ENCODE results near the gene EHD1.
"Not testable (repeated sequence)": the region's sequence is repeated elsewhere in the genome, so short reads cannot be mapped to it uniquely, and the experiment has no call there.

The EHD1 gene

DNA sequence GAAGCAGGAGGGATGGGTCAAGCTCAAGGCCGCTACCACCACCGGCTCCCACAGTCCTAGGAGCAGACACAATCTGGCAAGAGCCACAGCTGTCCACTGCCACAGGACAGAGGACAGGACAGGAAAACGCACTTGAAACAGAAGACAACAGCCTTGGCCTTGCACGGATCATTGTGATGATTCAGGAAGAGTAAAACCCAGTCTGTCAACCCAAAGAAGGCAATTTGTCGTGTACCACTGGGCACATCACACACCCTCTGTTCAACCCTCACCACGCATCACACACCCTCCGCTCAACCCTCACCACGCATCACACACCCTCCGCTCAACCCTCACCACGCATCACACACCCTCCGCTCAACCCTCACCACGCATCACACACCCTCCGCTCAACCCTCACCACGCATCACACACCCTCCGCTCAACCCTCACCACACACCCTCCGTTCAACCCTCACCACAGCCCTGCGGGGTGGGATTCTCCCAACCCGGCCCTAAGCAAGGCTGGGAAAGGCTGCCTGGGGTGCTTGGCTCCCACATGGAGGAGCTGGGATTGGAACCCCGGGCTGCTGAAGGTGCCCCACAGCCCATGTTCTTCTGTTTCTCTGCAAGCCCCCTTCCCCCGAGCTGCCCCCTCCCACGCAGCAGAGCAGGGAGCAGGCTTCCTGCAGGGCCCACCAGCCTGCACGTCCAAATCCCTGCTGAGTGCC, 22.7 kb downstream of the EHD1 start:
- no peak for DNase-seq

DNA sequence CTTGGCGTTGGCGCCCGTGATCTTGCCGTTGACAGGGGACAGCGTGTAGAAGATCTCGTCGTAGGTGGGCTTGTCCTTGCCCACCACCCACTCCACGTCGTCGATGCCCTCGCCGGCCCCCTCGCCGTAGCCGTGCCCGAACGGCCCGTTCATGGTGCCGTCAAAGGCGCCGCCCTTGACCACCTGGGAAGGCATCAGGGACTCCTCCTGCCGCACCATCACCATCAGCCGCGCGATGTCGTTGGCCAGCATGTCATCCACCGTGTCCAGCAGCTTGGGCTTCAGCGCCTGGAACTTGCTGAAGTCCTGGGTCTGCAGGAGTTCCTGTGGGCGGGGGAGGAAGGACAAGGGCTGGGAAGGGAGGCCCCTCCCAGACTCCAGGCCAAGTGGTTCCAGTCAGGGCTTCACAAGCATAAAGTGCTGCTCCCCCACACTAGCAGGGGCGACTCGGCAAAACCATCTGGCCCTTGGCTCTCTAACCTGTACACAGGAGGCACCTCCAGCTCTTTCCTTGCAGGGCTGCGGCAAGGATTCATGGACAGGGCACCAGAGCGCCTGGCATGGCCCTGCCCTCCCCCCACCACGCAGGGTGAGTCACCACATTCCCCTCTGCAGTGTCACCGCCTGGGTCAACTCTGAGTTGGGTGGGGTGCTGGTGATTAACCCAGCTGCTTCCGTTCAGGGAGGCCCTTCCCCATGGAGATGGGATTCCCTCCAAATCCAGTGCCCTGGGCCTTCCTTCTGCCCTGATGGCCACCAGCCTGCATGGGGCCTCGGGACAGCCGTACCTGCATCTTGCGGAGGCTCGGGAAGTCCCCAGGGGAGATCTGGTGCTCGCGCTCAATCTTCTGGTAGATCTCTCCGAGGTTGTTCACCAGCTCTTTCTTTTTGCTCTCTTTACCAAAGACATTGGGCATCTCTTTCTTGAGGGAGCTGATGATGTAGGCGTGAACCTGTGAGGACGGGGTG, 23.6 kb downstream of the EHD1 start:
- DNase-seq: peak; percentile 54 to 55

DNA sequence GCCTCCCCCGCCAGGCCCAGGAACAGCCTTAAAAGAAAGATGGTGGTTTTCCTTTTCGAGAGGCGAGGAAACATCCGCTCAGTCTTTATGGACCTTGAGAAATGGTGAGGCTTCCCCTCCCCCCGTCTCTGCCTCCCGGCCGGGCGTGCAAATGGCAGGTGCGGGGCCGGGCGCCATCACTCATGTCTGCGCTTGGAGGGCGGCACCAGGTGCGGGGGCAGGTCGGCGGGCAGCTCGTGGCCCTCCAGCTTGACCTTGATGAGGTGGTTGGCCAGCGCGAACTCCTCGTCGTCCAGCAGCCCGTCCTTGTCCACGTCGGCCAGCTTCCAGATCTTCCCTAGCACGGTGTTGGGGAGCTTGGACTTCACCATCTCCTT, 24.3 kb downstream of the EHD1 start:
- no peak for DNase-seq

DNA sequence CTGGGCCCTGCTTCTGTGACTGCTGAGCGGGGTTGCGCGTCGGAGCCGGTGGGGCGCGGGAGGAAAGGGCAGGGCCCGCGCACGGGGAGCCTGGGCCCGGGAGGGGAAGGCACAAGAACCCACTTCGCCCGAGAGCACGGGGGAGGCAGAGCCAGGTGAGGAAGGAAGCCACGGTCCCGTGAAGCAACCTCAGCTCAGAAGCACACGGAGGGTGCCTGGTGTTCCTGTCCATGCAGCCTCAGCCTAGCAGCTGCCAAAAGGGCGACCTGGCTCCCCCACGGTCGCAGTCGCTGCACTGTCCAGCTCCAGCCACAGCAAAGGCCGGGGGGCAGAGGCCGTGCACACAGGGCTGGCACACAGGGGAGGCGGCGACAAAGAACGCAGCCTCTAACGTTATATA, 24.7 kb downstream of the EHD1 start:
- DNase-seq: no peak

DNA sequence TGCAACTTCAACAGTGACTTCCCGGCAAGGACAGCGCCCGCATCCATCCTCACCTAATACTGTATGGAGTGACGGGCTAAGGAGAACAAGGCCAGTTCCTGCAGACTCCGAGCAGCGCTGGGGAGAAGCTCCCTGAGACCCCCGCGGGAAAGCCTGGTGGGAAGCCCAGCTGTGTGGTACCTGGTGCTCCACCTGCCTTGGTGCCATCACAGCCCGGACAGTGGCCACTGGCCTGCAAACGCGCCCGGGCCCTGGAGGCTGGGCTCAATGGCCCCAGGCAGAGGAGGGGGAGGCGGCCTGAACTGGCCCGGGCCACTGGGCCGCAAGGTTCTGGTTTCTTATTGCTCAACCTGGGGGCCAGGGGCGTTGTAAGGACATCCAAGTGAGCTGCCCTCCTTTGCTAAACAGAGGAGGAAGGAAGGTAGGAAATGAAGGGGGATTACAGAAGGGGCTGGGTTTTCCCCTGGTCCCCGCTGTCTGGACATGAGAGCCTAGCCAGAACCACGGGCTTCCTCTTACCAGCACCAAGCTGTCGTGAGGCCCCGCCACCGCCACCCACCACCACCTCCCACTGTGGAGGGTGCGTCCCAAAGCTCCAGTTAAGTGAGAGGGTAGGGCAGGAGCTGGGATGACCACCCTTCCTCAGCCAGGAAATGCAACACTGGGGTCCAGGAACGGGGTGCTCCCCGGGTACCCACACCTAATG, 25.5 kb downstream of the EHD1 start:
- DNase-seq: no peak

DNA sequence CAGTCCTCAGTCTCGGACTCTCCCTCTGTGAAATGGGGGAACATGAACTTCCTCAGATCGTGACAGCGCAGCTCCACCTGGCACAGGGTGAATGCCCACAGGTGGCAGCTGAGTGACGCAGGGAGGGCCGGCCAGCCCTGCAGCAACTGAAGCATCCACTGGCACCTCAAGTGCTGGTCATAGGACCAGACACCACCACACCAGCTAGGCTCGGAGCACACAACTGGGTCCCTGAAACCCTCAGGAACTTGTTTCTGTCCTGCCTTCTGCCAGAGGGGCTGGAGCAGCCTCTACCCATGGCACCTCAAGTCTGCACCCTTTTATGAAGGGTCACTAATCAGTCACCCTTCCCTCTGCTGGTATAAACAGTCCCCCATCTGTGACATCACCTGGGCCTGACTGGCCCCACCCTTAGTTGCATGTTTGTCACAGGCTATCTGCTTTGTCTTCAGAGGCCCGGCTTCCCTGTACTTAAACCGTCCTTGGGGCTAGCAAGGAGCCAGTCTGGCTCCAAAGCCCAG, 26.5 kb downstream of the EHD1 start:
- no peak for DNase-seq

DNA sequence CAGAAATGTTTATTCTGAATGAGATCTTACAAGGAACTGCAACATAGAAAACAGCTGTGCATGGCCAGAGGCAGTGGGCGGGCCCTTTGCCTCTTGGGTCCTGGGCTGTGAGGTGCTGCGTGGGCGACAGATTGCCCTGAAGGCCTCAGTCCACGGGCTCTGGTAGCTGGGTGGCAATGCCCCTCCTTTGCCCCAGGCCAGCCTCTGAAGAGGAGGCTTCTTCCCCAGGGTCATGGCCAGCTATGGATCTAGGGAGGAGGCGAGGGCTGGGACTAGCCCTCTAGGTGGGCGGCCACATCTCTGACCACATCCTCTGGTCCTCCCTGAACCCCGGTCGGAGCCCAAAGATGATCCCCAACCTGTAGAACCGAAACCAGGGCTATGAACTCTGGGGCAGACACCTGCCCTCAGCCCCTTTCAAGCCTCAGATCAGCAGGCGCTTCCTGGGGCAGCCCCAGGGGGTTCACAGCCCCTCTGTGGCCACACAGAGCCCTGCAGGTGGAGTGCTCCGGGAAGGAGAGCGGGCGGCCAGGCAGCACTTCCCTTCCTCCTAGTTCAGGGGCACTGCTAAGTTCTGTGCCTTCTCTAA, 27.3 kb downstream of the EHD1 start:
- DNase-seq: peak in 1 of 2 donors; percentile 68

DNA sequence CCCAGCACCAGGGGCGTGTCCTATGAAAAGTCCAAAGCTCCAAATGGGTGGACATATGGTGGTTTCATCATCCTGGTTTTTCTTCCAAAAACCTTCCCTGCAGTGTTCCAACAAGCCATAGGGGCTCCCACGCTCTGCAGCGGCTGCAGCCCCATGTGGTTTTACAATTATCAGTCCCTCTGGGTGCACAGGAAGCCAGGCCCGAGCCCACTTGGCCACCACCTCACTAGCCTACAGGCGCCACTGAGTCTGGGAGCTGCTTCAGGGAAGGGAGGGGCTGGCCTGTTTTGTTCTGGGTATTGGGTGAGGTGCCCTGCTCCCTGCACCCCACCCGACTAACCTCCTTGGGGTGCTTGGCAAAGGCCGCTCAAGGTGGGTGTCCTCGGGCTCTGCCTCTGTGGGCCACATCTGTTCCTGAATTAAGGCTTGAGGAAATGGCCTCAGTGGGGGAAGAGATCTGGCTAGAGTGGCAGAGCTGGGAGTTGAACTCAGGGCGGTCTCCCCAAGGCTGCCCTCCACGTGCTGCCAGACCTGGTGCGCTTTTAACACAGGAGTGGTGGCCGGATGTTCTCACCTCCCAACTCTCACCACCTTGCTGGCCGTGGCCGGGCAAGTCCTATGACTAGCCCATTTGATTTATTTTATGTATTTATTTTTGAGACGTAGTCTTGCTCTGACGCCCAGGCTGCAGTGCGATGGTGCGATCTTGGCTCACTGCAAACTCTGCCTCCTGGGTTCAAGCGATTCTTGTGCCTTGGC, 28.6 kb downstream of the EHD1 start:
- DNase-seq: no peak

DNA sequence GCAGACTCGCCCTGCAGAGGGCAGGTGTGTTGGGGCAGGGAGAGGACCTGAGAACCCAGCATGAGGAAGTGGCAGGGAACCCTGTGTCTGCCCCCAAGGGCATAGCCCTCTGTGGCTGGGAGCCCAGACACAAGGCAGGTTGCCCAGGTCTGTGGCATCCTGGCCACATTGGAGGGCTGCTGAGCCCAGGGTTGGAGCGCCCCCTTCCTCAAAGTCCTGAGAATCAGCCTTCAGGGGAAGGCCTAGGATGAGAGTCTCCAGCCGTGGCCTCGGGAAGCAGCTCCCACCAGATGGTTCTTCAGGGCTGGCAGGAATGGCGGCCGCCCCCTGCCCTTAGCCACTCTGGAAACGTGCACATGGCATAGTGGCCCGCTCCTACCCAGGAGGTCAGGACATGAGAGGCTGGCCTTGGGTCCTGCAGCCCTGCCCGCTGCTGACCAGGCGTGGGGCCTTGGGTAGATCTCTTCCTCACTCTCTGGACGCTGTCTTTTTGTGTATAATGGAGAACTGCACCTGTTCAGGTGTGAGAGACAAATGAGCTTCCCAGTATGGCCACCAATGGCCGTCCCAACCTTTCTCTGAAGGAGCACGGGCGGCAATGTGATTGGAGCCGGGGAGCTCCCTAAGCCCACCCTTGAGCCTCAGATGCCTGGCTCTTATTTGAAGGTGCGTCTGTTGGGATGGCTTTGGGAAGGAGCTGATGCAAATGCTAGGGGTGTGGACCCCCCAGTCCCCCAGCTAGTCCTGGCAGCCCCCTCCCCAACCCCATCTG, 29.4 kb downstream of the EHD1 start:
- no peak for DNase-seq

DNA sequence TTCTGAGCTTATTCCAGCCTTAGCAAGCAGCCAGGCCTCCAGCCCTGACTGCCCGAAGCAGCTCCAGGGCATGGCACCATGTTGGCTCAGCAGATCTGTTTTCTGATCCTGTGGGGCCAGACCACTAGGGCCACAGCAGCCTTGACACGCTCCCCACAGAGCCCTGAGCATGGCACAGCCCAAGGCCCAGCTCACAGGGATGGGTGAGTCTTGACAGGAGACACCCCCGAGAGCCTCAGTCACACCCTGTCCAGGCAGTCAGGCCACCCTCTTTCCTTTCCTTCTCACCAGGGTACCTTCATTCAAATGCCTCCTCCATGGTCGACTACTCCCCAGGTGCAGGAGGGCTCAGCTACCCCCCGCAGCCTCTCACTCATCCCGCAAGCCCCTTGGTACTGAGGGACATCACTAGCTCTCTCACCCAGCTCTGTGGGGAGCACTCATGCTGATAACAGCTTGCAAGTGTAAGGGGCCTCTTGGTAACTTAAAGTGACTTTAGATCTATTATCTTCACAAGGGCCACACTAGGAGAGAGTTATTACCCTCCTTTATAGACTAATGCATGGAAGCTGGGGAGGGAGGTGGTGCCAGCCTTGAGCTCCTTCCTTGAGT, 30.1 kb downstream of the EHD1 start:
- DNase-seq: no peak

DNA sequence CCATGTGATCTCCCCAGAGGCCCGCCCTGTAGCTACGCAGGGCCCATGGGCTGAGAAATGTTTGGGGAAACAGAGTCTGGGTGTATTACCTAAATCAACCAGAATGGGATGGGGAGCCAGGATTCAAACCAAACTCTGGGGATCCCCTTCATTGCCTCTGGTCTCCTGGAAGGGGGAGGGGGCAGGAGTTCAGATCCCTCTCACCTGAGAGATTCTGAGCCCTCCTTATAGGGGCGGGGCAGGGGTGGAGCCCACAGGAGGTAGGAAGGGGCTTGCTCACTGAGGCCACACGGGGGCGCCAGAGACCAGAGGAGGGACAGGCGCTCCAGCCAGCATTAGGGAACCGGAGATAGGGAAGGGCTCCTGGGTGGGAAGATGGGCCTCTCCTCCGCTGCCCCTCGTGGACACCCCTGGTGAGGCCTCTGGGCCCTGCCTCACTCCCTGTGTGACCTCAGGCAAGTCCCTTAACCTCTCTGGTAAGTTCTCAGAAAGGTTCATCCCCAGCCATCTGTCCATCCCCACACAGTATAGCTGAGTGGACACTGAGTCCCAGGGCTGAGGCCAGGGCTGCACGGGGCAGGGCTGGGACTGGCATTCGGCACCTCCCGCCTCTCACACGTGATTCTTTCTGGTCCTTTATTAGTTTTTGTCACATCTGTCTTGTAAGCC, 31.3 kb downstream of the EHD1 start:
- peak; percentile 96 to 98 for DNase-seq

DNA sequence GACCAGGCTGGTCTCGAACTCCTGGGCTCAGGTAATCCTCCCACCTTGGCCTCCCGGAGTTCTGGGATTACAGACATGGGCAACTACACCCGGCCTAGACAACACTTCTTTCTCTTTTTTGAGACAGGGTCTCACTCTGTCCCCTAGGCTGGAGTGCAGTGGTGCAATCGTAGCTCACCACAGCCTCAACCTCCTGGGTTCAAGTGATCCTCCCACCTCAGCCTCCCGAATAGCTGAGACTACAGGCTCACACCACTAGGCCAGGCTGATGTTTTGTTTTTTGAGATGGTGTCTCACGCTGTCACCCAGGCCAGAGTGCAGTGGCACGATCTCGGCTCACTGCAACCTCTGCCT, 32.7 kb downstream of the EHD1 start:
- not testable (repeated sequence) for DNase-seq

DNA sequence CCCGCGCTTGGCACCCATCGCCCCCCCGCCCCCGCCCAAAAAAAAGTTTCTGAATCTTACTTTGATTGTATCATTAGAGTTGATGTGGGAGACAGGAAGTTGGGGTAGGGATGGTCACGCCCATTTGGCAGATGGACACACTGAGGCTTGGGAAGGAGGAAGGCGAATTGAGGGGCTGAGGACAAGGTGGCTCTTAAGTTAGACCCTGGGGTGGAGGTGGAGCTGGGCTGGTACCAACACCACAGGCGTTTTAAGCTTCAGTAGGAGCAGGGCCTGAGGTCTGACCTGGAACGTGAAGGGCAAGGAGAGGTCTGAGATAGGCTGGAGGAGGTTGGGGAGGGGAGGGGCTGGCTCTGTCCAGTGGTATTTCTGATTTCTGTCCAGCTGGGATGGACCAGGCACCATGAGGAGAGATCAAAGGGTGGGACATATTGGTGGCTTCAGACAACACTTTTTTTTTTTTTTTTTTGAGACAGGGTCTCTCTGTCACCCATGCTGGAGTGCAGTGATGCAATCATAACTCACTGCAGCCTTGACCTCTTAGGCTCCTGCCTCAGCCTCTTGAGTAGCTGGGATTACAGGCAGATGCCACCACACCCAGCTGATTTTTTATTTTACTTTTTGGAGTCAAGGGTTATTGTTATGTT, 33.2 kb downstream of the EHD1 start:
- no peak for DNase-seq

DNA sequence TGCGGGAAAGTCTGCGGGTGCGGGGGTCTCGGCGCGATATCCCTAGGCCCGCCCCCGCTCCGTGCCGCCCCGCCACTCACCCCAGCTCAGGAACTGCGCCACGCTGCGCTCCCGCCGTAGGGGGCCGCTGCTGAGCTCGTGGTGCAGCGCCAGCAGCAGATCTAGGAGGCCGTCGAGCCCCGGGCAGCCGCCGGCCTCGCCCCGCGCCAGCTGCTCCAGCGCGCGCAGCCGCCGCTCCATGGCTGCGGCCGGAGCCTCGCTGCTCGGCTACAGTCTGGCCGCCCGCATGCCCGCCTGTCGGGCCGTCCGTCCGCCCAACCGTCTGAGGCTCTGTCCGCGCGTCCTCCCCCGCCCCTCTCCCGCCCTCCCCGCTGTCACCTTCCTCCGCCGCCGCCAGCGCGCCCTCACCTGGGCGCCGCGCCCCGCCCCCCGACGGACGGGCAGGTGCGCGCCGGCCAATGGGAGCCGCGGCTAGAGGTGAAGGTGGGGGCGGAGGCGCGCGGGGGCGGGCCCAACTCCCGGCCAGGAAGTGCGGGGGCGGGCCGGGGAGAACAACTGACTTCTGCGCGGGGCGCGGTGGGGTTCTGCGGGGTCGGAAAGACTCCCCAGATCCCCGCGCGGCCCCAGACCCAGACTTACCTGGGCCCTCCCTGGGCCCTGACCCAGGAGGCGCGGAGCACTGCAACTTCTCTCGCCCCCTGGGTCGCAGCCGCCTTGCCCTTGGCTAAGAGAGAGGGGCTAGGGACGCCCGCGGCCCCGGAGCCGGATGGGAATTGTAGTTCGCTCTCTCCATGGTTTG, 33.9 kb downstream of the EHD1 start, which contains the start of gene CDC42BPG:
Gene CDC42BPG (minus strand): TSS at position 324 of the 799 bp plus-strand sequence. CDS start 84 bp downstream, at position 240.
- DNase-seq: peak; percentile 67 to 70

DNA sequence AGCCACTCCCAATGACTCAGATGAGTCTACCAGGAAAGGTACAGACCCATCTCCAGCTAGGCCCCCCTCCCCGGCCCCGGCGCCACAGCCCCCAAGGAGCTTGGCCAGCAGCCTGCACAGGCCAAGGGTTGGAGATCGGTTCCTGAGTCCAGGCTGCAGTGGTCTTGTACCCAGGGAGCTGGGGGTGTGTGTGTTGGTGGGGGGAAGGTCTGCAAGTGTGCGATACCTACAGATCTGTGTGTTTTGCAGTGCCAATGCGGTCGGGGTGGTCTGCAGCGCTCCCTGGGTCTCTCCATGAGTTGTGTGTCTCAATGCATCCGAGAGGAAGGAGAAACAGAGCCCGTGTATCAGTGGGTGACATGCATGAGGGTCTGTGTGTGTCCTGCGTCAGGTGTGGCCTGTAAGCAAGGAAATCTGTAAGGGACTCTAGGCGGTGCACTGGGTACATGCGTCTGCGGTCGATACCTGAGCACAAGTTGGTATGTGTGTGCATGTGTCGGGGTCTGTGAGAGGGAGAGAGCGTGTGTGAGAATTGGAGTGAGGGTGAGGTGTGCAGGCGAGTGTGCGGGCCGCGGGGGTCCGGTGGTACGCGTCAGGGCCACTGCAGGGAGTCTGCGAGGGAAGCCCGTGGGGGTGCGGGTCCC, 34.6 kb downstream of the EHD1 start:
- no peak for DNase-seq

DNA sequence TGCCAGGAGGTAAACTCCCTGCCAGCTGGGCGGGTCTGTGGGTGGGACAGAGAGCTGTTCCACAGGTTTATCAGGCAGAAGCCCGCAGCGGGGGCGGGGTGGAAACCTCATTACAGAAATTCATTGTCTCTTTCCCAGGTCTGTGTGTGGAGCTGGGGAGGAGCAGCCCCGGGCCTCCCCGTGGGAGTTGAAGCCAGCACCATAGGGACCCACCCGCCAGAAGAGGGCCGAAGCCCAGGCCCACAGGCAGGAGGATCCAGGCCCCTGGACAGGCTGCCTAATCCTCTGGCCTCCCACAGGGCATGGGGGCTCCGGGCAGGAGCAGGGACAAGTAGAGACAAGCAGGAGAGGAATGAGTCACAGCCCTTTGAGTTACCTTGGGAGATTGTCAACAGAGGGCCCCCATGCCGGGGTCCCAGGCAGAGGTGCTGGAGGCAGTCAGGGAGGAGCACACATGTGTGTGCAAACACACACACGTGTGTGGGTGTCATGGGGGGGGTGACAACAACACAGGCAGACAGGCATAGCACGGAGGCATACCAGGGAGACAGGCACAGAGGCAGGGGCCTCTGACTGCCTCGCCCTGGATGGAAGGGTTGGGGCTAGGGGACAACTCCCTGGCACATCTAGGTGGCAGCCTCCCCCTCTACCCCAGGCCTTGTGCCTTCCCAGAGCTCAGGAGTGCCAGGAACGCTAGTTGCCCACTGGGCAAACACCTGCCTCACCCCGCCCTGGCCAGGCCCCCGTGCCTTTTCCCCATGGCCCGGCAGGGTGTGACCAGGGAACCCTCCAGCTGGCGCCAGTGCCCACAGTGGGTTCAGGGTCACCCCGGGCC, 35.4 kb downstream of the EHD1 start:
- no peak for DNase-seq

DNA sequence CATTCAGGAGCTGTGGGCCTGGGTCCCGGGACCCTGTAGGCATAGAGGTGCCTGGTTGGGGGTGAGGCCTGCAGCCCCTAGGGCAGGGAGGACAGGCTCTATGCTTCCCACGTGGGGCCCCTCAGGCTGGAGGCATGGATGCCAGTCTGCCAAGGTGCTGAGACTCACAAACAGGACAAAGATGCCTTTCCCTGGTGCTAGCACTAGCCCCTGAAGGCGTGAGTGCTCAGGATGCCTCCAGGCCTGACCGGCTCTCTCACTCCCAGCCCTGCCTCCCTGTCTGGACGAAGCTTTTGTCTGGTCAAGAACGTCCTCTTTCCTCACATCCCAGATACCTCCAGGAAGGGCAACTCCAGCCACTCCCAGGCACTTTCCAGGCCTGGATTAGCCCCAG, 36.1 kb downstream of the EHD1 start:
- DNase-seq: no peak
